HCT116 (cell line): ENCODE measurements around the gene STK39. TPM values are rescaled to one million over a fixed set of nuclear protein-coding genes. Genes with fewer than 3 reads are reported as not detected.

Experiments
- ATAC-seq: fragments of 200-7000 bp; cut with Tn5 transposase; 2 replicates; pipeline ENCODE4 v1.9.1; 2020; ENCODE audit warnings: mild to moderate bottlenecking, moderate library complexity
- BruUV-seq: library from RNA; stranded (reverse); fragments of 400-500 nt; replicated peaks from 2 replicates; lab custom pipeline; 2021; lab: Mats Ljungman, UMichigan
- CTCF ChIA-PET: fragments of 300-600 bp; sonication (Branson Sonifier 250); formaldehyde crosslinking; loops from one replicate; lab custom pipeline; 2021; ENCODE audit warnings: antibody characterized with exemption; lab: Charles Lee
- POLR2A ChIA-PET: fragments of 300-600, 350-600 bp; sonication (Branson Sonifier 250); formaldehyde crosslinking; loops from one replicate; lab custom pipeline; 2021; ENCODE audit warnings: antibody characterized with exemption; lab: Charles Lee
- RAD21 ChIA-PET, 2 experiments: fragments of 300-600 bp; sonication (Branson Sonifier 250); formaldehyde crosslinking; loops; one replicate each; lab custom pipeline; 2023; ENCODE audit warnings: low total read pairs in 2 of 2; ENCODE audit not compliant: uncharacterized antibody in 2 of 2, unreplicated experiment in 2 of 2, low non-redundant PET in 1 of 2; lab: Charles Lee
- DNase-seq: peaks from one replicate; pipeline ENCODE4 v3.0.0-alpha.2; 2010; ENCODE audit warnings: low read depth, low spot score
- H2AFZ ChIP-seq: fragments of 200-600 bp; shearing (Covaris generic), sonication (generic); 2 replicates; pipeline ENCODE4 v1.6.1; 2017; ENCODE audit warnings: low read depth, mixed run types, mixed read lengths, antibody characterized with exemption, low read length; ENCODE audit not compliant: poor library complexity, severe bottlenecking
- H3K27ac ChIP-seq: 2 replicates; pipeline ENCODE4 v1.5.1; 2012; ENCODE audit warnings: low read depth, low read length
- H3K27me3 ChIP-seq: fragments of 200-600 bp; sonication (generic); 2 replicates; pipeline ENCODE4 v1.6.1; 2016; ENCODE audit warnings: mixed run types, low read length, mixed read lengths; ENCODE audit not compliant: insufficient read depth
- H3K36me3 ChIP-seq, 2 experiments: fragments of 200-500 bp in 1 of 2; fragments of 200-600 bp in 1 of 2; sonication (Bioruptor generic) in 1 of 2; sonication (generic) in 1 of 2; 2 replicates each; pipeline versions ENCODE4 v1.5.1 to v1.6.1; 2014 to 2016; ENCODE audit warnings: low read length in 2 of 2, inconsistent platforms in 1 of 2, mixed read lengths in 1 of 2, mixed run types in 1 of 2; ENCODE audit not compliant: insufficient read depth in 2 of 2, control insufficient read depth in 1 of 2
- H3K4me1 ChIP-seq, 2 experiments: fragments of 200-600 bp in 1 of 2; sonication (generic) in 1 of 2; 2 replicates each; pipeline versions ENCODE4 v1.5.1 to v1.6.1; 2012 to 2017; ENCODE audit warnings: low read length in 2 of 2, inconsistent platforms in 1 of 2, mild to moderate bottlenecking in 1 of 2, mixed read lengths in 1 of 2, mixed run types in 1 of 2, moderate library complexity in 1 of 2; ENCODE audit not compliant: insufficient read depth in 2 of 2, control insufficient read depth in 1 of 2
- H3K4me2 ChIP-seq: fragments of 200-600 bp; sonication (generic); 2 replicates; pipeline ENCODE4 v1.6.1; 2017; ENCODE audit warnings: mixed run types, low read length, mixed read lengths
- H3K4me3 ChIP-seq, 2 experiments: fragments of 200-600 bp in 1 of 2; sonication (generic) in 1 of 2; replicated peaks in 1 of 2; 2 replicates each; pipeline ENCODE4 v1.5.1; 2011 to 2016; ENCODE audit warnings: low read length in 2 of 2, control low read depth in 1 of 2, low read depth in 1 of 2, mild to moderate bottlenecking in 1 of 2, mixed read lengths in 1 of 2, mixed run types in 1 of 2
- H3K79me2 ChIP-seq: fragments of 200-600 bp; sonication (generic); 2 replicates; pipeline ENCODE4 v1.6.1; 2017; ENCODE audit warnings: mild to moderate bottlenecking, mixed run types, low read length, moderate library complexity, mixed read lengths; ENCODE audit not compliant: insufficient read depth
- H3K9ac ChIP-seq: fragments of 200-600 bp; sonication (generic); 2 replicates; pipeline ENCODE4 v1.6.1; 2016; ENCODE audit warnings: low read length, mixed read lengths
- H3K9me2 ChIP-seq: fragments of 200-600 bp; sonication (generic), shearing (Covaris generic); 2 replicates; pipeline ENCODE4 v1.6.1; 2017; ENCODE audit warnings: mixed run types, mild to moderate bottlenecking, moderate library complexity; ENCODE audit not compliant: insufficient read depth
- H3K9me3 ChIP-seq, 2 experiments: fragments of 200-500 bp in 1 of 2; fragments of 200-600 bp in 1 of 2; sonication (Bioruptor generic) in 1 of 2; sonication (generic) in 1 of 2; 2 replicates each; pipeline ENCODE4 v1.6.1; 2014 to 2017; ENCODE audit warnings: low read length in 2 of 2, mixed read lengths in 2 of 2, inconsistent platforms in 1 of 2, low read depth in 1 of 2, mild to moderate bottlenecking in 1 of 2, mixed run types in 1 of 2, moderate library complexity in 1 of 2; ENCODE audit not compliant: control insufficient read depth in 1 of 2, insufficient read depth in 1 of 2
- H4K20me1 ChIP-seq: fragments of 200-600 bp; sonication (generic), shearing (Covaris generic); 2 replicates; pipeline ENCODE4 v1.6.1; 2017; ENCODE audit warnings: mixed run types, mild to moderate bottlenecking, moderate library complexity; ENCODE audit not compliant: insufficient read depth
- CBX3 ChIP-seq: IDR thresholded peaks from 2 replicates; pipeline ENCODE4 v1.6.1; 2012; ENCODE audit warnings: low read depth
- EGR1 ChIP-seq: IDR thresholded peaks from 2 replicates; pipeline ENCODE4 v1.6.1; 2012; ENCODE audit warnings: low read depth
- intact Hi-C: fragments of 100-400 bp; cut with micrococcal nuclease; formaldehyde crosslinking; loops from 2 replicates; pipeline ENCODE4 v1.10.0; 2022
- total RNA-seq: library from RNA; stranded (reverse); gene quantifications from one replicate; pipeline ENCODE4 v1.2.1, GENCODE V29; 2021; ENCODE audit not compliant: unreplicated experiment
- TF ChIP-seq, protein P1 (sequence below): IDR thresholded peaks from 2 replicates; pipeline ENCODE4 v1.6.1; 2012
- TF ChIP-seq, protein P2 (sequence below): IDR thresholded peaks from 2 replicates; pipeline ENCODE4 v1.6.1; 2011; ENCODE audit warnings: mild to moderate bottlenecking, low read length, moderate library complexity; ENCODE audit not compliant: insufficient replicate concordance; ENCODE audit errors: extremely low read depth
- TF ChIP-seq, protein P3 (sequence below): IDR thresholded peaks from 2 replicates; pipeline ENCODE4 v1.6.1; 2012

The STK39 gene
- total RNA-seq, 1 experiment from 2014 or later: 118 TPM

DNA sequence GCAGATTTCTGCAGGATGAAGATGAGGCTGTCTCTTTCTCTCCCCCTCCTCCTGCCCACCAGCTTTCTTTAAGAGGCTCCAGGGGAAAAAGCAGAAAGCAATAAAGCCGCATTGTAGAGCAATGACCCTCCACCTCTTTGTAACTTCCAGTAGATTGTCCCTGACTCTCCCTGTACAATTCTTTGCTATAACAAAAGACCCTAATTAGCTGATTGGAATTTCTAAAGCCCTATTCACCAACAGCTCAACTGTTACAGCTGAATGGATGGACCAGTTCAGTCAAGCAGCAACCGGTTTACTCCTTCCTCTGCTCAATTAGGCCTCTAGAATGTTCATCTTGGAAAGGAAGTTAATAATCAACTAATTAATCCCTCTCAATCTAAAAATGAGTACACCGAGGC, 301.0 kb downstream of the STK39 start:
- ATAC-seq (no peak), DNase-seq (no peak)
- no peaks in the 10 kb centered on the region for H3K36me3 ChIP-seq
- H3K9me3 ChIP-seq: no peaks in the 10 kb centered on the region
- no peaks in the 10 kb centered on the region for H3K79me2 ChIP-seq
- ChIA-PET RAD21 (no interaction called here), CTCF (no interaction called here), POLR2A (no interaction called here)
- H3K27me3 ChIP-seq: no peaks in the 10 kb centered on the region
- H2AFZ ChIP-seq: no peak overlapping the region
- no peak overlapping the region for H3K9ac ChIP-seq
- H4K20me1 ChIP-seq: no peaks in the 10 kb centered on the region
- no peaks in the 10 kb centered on the region for H3K4me1 ChIP-seq
- H3K4me3 ChIP-seq: no peak overlapping the region
- intact Hi-C loops: no loop called here
- TF ChIP-seq, protein P1, sequence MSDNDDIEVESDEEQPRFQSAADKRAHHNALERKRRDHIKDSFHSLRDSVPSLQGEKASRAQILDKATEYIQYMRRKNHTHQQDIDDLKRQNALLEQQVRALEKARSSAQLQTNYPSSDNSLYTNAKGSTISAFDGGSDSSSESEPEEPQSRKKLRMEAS: no peak
- TF ChIP-seq, all 23 proteins: peak for 0
- BruUV-seq: no TSS peak
- Histone ChIP-seq H3K27ac (no peak overlapping the region), H3K9me2 (no peaks in the 10 kb centered on the region), H3K4me2 (no peak overlapping the region)

DNA sequence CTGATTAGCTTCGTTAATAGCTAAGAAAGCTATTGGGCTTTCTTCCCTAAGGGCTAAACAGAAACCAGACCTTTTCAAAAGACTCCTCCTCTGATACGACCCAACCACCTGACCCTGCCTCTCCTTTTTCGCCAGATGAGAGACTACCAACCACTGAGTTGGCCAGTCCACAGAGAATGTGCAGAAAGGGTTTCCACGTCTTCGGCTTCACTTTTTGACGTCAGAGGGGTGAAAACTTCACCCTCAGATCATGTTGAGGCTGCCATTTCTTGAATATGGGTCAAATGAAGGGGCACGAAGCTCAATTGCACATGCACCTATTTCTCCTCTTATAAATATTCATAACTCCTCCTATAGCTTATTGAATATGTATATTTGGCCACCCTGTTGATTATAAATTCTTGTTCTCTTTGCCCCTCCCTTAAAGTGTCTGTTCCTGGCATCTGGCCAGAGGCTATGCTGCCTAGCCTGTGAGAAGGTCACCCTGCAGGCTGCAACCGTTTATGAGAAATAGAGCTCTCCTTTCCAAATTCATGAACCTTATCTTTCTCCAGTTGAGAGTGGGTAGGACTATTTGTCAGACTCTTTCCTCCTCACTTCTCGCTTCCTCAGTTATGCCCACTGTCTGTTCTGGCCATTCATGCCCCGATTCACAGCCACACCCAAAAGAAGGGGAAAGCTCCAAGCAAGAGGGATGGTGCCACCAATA, 301.6 kb downstream of the STK39 start:
- H3K36me3 ChIP-seq: no peaks in the 10 kb centered on the region
- ChIA-PET POLR2A (no interaction called here), RAD21 (no interaction called here), CTCF (no interaction called here)
- no peaks in the 10 kb centered on the region for H3K9me3 ChIP-seq
- no peak for ATAC-seq
- no peak overlapping the region for H3K9ac ChIP-seq
- H3K4me1 ChIP-seq: no peaks in the 10 kb centered on the region
- no peak overlapping the region for H3K4me3 ChIP-seq
- intact Hi-C loops: no loop called here
- 0 out of 2 replicates have a peak, but pooled peaks cover under 1% of the 10 kb centered on the region for H3K27me3 ChIP-seq
- BruUV-seq: no TSS peak
- H3K79me2 ChIP-seq: no peaks in the 10 kb centered on the region
- no peak overlapping the region for H3K4me2 ChIP-seq
- no peaks in the 10 kb centered on the region for H4K20me1 ChIP-seq
- TF ChIP-seq CBX3 (no peak), EGR1 (no peak)
- TF ChIP-seq, protein P2, sequence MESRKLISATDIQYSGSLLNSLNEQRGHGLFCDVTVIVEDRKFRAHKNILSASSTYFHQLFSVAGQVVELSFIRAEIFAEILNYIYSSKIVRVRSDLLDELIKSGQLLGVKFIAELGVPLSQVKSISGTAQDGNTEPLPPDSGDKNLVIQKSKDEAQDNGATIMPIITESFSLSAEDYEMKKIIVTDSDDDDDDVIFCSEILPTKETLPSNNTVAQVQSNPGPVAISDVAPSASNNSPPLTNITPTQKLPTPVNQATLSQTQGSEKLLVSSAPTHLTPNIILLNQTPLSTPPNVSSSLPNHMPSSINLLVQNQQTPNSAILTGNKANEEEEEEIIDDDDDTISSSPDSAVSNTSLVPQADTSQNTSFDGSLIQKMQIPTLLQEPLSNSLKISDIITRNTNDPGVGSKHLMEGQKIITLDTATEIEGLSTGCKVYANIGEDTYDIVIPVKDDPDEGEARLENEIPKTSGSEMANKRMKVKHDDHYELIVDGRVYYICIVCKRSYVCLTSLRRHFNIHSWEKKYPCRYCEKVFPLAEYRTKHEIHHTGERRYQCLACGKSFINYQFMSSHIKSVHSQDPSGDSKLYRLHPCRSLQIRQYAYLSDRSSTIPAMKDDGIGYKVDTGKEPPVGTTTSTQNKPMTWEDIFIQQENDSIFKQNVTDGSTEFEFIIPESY: no peak
- TF ChIP-seq, protein P3, sequence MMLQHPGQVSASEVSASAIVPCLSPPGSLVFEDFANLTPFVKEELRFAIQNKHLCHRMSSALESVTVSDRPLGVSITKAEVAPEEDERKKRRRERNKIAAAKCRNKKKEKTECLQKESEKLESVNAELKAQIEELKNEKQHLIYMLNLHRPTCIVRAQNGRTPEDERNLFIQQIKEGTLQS: no peak
- TF ChIP-seq, protein P1: no peak
- DNase-seq: no peak
- H2AFZ ChIP-seq: no peak overlapping the region
- H3K27ac ChIP-seq: no peak overlapping the region
- no peaks in the 10 kb centered on the region for H3K9me2 ChIP-seq
